DND-41 (cell line): Measurements from ENCODE around the gene HIBCH.

Source experiments
- EZH2 ChIP-seq: IDR thresholded peaks from 3 replicates; pipeline ENCODE4 v1.6.1; 2012; ENCODE audit warnings: borderline replicate concordance, low read depth, mild to moderate bottlenecking, moderate library complexity, low read length, inconsistent platforms; ENCODE audit not compliant: severe bottlenecking
- TF ChIP-seq, protein P1 (sequence below): IDR thresholded peaks from 2 replicates; pipeline ENCODE4 v1.5.1; 2012; ENCODE audit warnings: borderline replicate concordance, low read length, moderate library complexity, mild to moderate bottlenecking; ENCODE audit not compliant: poor library complexity, severe bottlenecking; ENCODE audit errors: extremely low read depth

DNA sequence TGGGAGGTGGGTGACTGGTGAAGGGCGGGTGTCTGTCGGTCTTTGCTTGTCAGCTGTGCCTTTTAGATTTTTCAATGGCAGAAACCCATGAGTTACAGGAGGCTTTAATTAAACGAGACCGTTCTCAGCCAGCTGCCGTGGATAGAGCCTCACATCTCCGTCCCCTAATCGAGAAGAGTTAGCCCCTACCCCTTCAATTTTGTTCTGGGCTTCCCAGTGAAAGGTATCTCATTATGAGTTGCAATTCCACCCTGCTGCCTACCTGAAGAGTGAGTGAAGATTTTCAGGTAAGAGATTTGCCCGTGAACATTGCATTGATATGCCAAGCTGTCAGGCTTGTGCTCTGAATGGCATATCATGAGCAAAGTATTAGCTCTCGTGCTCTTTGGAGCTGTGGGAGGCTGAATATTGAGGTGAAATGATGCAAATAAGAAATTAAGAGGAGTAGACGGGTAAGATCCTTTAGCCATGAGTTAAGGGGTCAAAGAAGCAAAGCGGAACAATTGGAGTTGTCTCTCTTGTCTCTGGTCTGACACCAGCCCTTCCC lies 138.4 kb downstream of the HIBCH start:
- no peak for TF ChIP-seq EZH2
- TF ChIP-seq, protein P1, sequence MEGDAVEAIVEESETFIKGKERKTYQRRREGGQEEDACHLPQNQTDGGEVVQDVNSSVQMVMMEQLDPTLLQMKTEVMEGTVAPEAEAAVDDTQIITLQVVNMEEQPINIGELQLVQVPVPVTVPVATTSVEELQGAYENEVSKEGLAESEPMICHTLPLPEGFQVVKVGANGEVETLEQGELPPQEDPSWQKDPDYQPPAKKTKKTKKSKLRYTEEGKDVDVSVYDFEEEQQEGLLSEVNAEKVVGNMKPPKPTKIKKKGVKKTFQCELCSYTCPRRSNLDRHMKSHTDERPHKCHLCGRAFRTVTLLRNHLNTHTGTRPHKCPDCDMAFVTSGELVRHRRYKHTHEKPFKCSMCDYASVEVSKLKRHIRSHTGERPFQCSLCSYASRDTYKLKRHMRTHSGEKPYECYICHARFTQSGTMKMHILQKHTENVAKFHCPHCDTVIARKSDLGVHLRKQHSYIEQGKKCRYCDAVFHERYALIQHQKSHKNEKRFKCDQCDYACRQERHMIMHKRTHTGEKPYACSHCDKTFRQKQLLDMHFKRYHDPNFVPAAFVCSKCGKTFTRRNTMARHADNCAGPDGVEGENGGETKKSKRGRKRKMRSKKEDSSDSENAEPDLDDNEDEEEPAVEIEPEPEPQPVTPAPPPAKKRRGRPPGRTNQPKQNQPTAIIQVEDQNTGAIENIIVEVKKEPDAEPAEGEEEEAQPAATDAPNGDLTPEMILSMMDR = no peak
